GM12878 (cell line): ENCODE results near the gene RAPGEF3.

ENCODE experiments used
- POLR2AphosphoS5 ChIP-seq: IDR thresholded peaks from 2 replicates; pipeline ENCODE4 v1.6.1; 2011; ENCODE audit warnings: mild to moderate bottlenecking, low read length, inconsistent platforms
- USF2 ChIP-seq: IDR thresholded peaks from 2 replicates; pipeline ENCODE4 v1.6.1; 2011; ENCODE audit warnings: low read depth, low read length, improper control_type of control experiment, borderline replicate concordance

DNA sequence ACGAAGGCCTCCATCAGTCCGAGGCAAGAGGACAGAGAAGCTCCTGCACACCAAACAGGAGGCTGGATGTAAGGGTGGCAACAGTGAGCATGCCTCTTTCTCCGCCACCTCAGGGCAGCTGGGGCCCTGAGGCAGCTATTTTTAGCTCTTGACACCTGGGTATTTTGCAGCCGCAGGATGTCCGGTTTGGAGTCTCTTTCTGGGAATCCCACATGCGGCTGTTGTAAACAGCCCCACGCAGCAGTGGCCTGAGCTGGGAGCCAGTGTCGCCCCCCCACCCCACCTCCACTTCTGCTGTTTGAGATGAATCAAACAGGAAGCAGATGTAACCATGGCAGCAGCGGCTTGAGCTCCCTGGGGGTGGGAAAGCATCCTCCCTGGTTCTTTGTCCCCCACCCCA lies 49.4 kb upstream of the RAPGEF3 start:
- TF ChIP-seq USF2 (no peak), POLR2AphosphoS5 (no peak)
